Fibroblast of mammary gland (primary cell): ENCODE results near the gene SLC13A2.

ENCODE experiments used
- DNase-seq: peaks from one replicate; pipeline ENCODE4 v3.0.0-alpha.2; 2010; ENCODE audit warnings: low read depth
- H3K4me3 ChIP-seq: 2 replicates; pipeline ENCODE4 v1.5.1; 2011; ENCODE audit warnings: low read depth, mild to moderate bottlenecking, low read length, moderate library complexity; ENCODE audit not compliant: control insufficient read depth
- CTCF ChIP-seq: conservative IDR thresholded peaks from 2 replicates; pipeline ENCODE4 v1.5.1; 2011; ENCODE audit warnings: low read depth, low read length, inconsistent platforms; ENCODE audit not compliant: control insufficient read depth, insufficient read depth

Gene SLC13A2

GRCh38 chr17:28530250-28530649, 56.8 kb downstream of the SLC13A2 start:
- no peak for TF ChIP-seq CTCF
- H3K4me3 ChIP-seq = no peak overlapping the region
- no peak for DNase-seq

GRCh38 chr17:28530926-28531325, 57.5 kb downstream of the SLC13A2 start:
- H3K4me3 ChIP-seq = no peak overlapping the region
- no peak for TF ChIP-seq CTCF
- no peak for DNase-seq

- H3K4me3 ChIP-seq = no peak overlapping the region
- no peak for TF ChIP-seq CTCF
- DNase-seq = no peak
Measured at GRCh38 chr17:28532050-28532960, 58.9 kb downstream of the SLC13A2 start.

- H3K4me3 ChIP-seq = no peak overlapping the region
- no peak for TF ChIP-seq CTCF
- DNase-seq = no peak
Measured at GRCh38 chr17:28533091-28533807, 59.8 kb downstream of the SLC13A2 start.

GRCh38 chr17:28534740-28535375, 61.4 kb downstream of the SLC13A2 start:
- no peak for TF ChIP-seq CTCF
- no peak for DNase-seq
- H3K4me3 ChIP-seq = no peak overlapping the region

GRCh38 chr17:28536532-28537218, 63.2 kb downstream of the SLC13A2 start:
- TF ChIP-seq CTCF = no peak
- H3K4me3 ChIP-seq = no peak overlapping the region
- DNase-seq = no peak
